GM19467 (cell line): ENCODE data around the gene RAB21.
A peak's percentile ranks its signal among the peaks of the same experiment; 100 is the strongest.

ENCODE experiments used
- ATAC-seq: cut with Tn5 transposase; IDR thresholded peaks from one replicate; pipeline ENCODE4 v1.9.1; 2021; ENCODE audit warnings: mild to moderate bottlenecking, moderate library complexity; ENCODE audit not compliant: unreplicated experiment

Gene RAB21

GRCh38 chr12:71754461-71755145 is at the start of gene RAB21:
RAB21 (plus strand) TSS chr12:71754863; CDS start chr12:71755130, 267 bp downstream.
- peak; percentile 97 for ATAC-seq

GRCh38 chr12:71704920-71705319 is 49.7 kb upstream of the RAB21 start:
- no peak for ATAC-seq

- no peak for ATAC-seq
These were observed 46.0 kb upstream of the RAB21 start for GRCh38 chr12:71708658-71709057.

GRCh38 chr12:71710276-71711125 is 44.2 kb upstream of the RAB21 start:
- no peak for ATAC-seq

GRCh38 chr12:71718611-71719010 is 36.1 kb upstream of the RAB21 start:
- no peak for ATAC-seq

- ATAC-seq, result no peak
These were observed 34.9 kb upstream of the RAB21 start for GRCh38 chr12:71719647-71720370.

GRCh38 chr12:71721783-71722505 is 32.7 kb upstream of the RAB21 start:
- ATAC-seq, result no peak

GRCh38 chr12:71725011-71725410 is 29.7 kb upstream of the RAB21 start:
- no peak for ATAC-seq

GRCh38 chr12:71726548-71726947 is 28.1 kb upstream of the RAB21 start:
- no peak for ATAC-seq

GRCh38 chr12:71727958-71728357 is 26.7 kb upstream of the RAB21 start:
- no peak for ATAC-seq

- ATAC-seq, result no peak
These were observed 23.7 kb upstream of the RAB21 start for GRCh38 chr12:71730936-71731335.

GRCh38 chr12:71731439-71732356 is 23.0 kb upstream of the RAB21 start:
- no peak for ATAC-seq

GRCh38 chr12:71732357-71732712 is 22.3 kb upstream of the RAB21 start:
- ATAC-seq, result no peak

GRCh38 chr12:71737197-71737596 is 17.5 kb upstream of the RAB21 start:
- ATAC-seq, result no peak

- ATAC-seq, result no peak
These were observed 11.7 kb upstream of the RAB21 start for GRCh38 chr12:71742998-71743397.

GRCh38 chr12:71744522-71745300 is 10.0 kb upstream of the RAB21 start:
- ATAC-seq, result no peak

- ATAC-seq, result peak; percentile 90
These were observed 7.6 kb upstream of the RAB21 start for GRCh38 chr12:71746974-71747611.

GRCh38 chr12:71748081-71748850 is 6.4 kb upstream of the RAB21 start:
- ATAC-seq, result no peak
